Mesenchymal stem cell (in vitro differentiated cells and primary cell): Measurements from ENCODE around the gene LRP4.

ENCODE experiments used
- DNase-seq: peaks from one replicate; pipeline ENCODE4 v3.0.0-alpha.2; 2013
- H2AFZ ChIP-seq: one replicate; pipeline ENCODE4 v1.6.1; 2013; ENCODE audit warnings: low read depth, mild to moderate bottlenecking, control low read depth, inconsistent platforms, low read length, moderate library complexity
- H2AK5ac ChIP-seq: 2 replicates; pipeline ENCODE4 v1.6.1; 2013; ENCODE audit warnings: low read length, moderate library complexity, mild to moderate bottlenecking, inconsistent platforms; ENCODE audit not compliant: severe bottlenecking
- H2BK120ac ChIP-seq: one replicate; pipeline ENCODE4 v1.6.1; 2013; ENCODE audit warnings: low read depth, mild to moderate bottlenecking, inconsistent platforms, low read length, moderate library complexity
- H2BK12ac ChIP-seq, 2 experiments: one replicate each; pipeline ENCODE4 v1.6.1; 2013; ENCODE audit warnings: inconsistent platforms in 2 of 2, low read length in 2 of 2, mild to moderate bottlenecking in 2 of 2, moderate library complexity in 2 of 2, control low read depth in 1 of 2
- H2BK15ac ChIP-seq: one replicate; pipeline ENCODE4 v1.6.1; 2013; ENCODE audit warnings: mild to moderate bottlenecking, low read depth, inconsistent platforms; ENCODE audit not compliant: poor library complexity, severe bottlenecking
- H2BK5ac ChIP-seq: 2 replicates; pipeline ENCODE4 v1.6.1; 2013; ENCODE audit warnings: low read depth, mild to moderate bottlenecking, low read length, control low read depth, inconsistent platforms; ENCODE audit not compliant: poor library complexity, severe bottlenecking
- H3K14ac ChIP-seq, 2 experiments: one replicate each; pipeline ENCODE4 v1.6.1; 2013; ENCODE audit warnings: inconsistent platforms in 2 of 2, low read length in 2 of 2, control low read depth in 1 of 2, mild to moderate bottlenecking in 1 of 2, moderate library complexity in 1 of 2
- H3K18ac ChIP-seq, 2 experiments: one replicate each; pipeline ENCODE4 v1.6.1; 2013; ENCODE audit warnings: inconsistent platforms in 2 of 2, low read length in 2 of 2, control low read depth in 1 of 2, low read depth in 1 of 2, mild to moderate bottlenecking in 1 of 2
- H3K23ac ChIP-seq, 2 experiments: one replicate each; pipeline ENCODE4 v1.6.1; 2013; ENCODE audit warnings: inconsistent platforms in 2 of 2, low read length in 2 of 2, mild to moderate bottlenecking in 2 of 2, moderate library complexity in 2 of 2, control low read depth in 1 of 2
- H3K27ac ChIP-seq: 2 replicates; pipeline ENCODE4 v1.5.1; 2013; ENCODE audit warnings: mild to moderate bottlenecking, moderate library complexity, low read length, control low read depth, inconsistent platforms; ENCODE audit not compliant: poor library complexity, severe bottlenecking
- H3K27me3 ChIP-seq, 2 experiments: 2 replicates each; pipeline versions ENCODE4 v1.6.1 to v1.7.0; 2013; ENCODE audit warnings: low read length in 2 of 2, mild to moderate bottlenecking in 2 of 2, moderate library complexity in 2 of 2, control low read depth in 1 of 2, inconsistent platforms in 1 of 2; ENCODE audit not compliant: control insufficient read depth in 1 of 2, insufficient read depth in 1 of 2
- H3K36me3 ChIP-seq, 2 experiments: 2 replicates each; pipeline versions ENCODE4 v1.6.1 to v1.7.0; 2013; ENCODE audit warnings: low read length in 2 of 2, control low read depth in 1 of 2, inconsistent platforms in 1 of 2, low read depth in 1 of 2, mild to moderate bottlenecking in 1 of 2; ENCODE audit not compliant: insufficient read depth in 2 of 2, control insufficient read depth in 1 of 2
- H3K4ac ChIP-seq, 2 experiments: one replicate each; pipeline ENCODE4 v1.6.1; 2013; ENCODE audit warnings: inconsistent platforms in 2 of 2, low read length in 2 of 2, mild to moderate bottlenecking in 2 of 2, moderate library complexity in 2 of 2, control low read depth in 1 of 2, low read depth in 1 of 2
- H3K4me1 ChIP-seq: 2 replicates; pipeline ENCODE4 v1.6.1; 2013; ENCODE audit warnings: low read depth, low read length, control low read depth; ENCODE audit not compliant: control insufficient read depth, insufficient read depth
- H3K4me2 ChIP-seq: 2 replicates; pipeline ENCODE4 v1.6.1; 2013; ENCODE audit warnings: low read length, mild to moderate bottlenecking, inconsistent platforms; ENCODE audit not compliant: poor library complexity, severe bottlenecking
- H3K4me3 ChIP-seq, 2 experiments: 2 replicates each; pipeline versions ENCODE4 v1.5.1 to v1.7.0; 2013; ENCODE audit warnings: low read length in 2 of 2, mild to moderate bottlenecking in 2 of 2, control low read depth in 1 of 2, low read depth in 1 of 2; ENCODE audit not compliant: insufficient read depth in 1 of 2
- H3K79me1 ChIP-seq: replicated peaks from 2 replicates; pipeline ENCODE4 v1.6.1; 2013; ENCODE audit warnings: mild to moderate bottlenecking, control low read depth, low read length, inconsistent platforms; ENCODE audit not compliant: poor library complexity, severe bottlenecking
- H3K9ac ChIP-seq: 2 replicates; pipeline ENCODE4 v1.7.0; 2013; ENCODE audit warnings: mild to moderate bottlenecking, low read length, moderate library complexity
- H3K9me3 ChIP-seq: 2 replicates; pipeline ENCODE4 v1.7.0; 2013; ENCODE audit warnings: mild to moderate bottlenecking, low read length; ENCODE audit not compliant: control insufficient read depth
- H4K8ac ChIP-seq: one replicate; pipeline ENCODE4 v1.6.1; 2013; ENCODE audit warnings: inconsistent platforms, mild to moderate bottlenecking, low read length, moderate library complexity
- H4K91ac ChIP-seq: one replicate; pipeline ENCODE4 v1.6.1; 2013; ENCODE audit warnings: mild to moderate bottlenecking, low read length, inconsistent platforms
- WGBS: methylation state at CpG from one replicate; pipeline ENCODE4 v1.1.7; 2013; ENCODE audit warnings: mixed read lengths; 5-methylcytosine and 5-hydroxymethylcytosine counted together

The LRP4 gene

DNA sequence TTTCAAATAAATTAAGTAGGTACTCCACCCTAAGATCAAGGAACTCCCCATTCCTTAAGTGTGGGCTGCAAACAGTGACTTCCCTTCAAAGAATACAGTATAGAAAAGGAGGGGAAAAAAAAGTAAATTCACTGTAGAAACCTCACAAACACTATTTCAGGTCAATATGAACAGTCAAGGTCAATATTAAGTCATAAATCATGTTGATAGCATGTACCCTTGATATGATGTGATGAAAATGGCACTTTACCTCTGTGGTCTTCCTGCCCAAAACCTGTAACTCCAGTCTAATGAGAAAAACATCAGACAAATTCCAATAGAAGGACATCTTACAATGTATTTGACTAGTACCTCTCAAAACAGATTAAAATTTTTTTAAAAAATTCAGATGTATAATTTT lies 80.5 kb downstream of the LRP4 start:
- Histone ChIP-seq H3K9me3 (no peaks in the 10 kb centered on the region), H2AFZ (no peak overlapping the region), H3K9ac (no peak overlapping the region), H2BK12ac (no peak overlapping the region), H2BK15ac (no peak overlapping the region), H3K4me1 (peaks cover 1% of the 10 kb centered on the region), H3K4ac (no peak overlapping the region), H4K91ac (no peak overlapping the region), H3K14ac (no peak overlapping the region), H3K27ac (no peak overlapping the region), H3K27me3 (no peaks in the 10 kb centered on the region), H3K79me1 (no peaks in the 10 kb centered on the region), H2BK120ac (no peak overlapping the region), H3K4me2 (no peak overlapping the region), H3K18ac (no peak overlapping the region), H3K36me3 (no peaks in the 10 kb centered on the region), H2AK5ac (no peak overlapping the region), H4K8ac (no peak overlapping the region), H3K23ac (no peak overlapping the region), H2BK5ac (no peak overlapping the region), H3K4me3 (no peak overlapping the region)
- no peak for DNase-seq

DNA sequence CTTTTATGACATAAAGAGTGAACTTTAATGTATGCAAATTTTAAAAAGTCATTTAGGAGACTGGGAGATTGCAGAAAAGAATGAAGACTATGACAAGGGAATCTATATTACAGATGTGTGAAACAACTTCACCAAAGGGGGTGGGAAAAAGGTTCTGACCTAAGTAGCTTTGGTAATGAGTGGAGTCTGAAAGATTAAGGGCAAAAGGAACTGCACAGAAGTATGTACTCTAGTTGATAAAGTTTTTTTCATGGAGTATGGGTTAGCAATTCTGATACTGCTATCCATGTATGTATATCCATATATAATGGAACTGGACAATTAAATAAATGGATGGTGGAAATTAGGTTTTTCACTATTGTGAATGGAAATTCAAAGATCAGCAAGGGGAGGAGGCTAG lies 81.5 kb downstream of the LRP4 start:
- no peak overlapping the region for H3K27ac ChIP-seq
- no peak overlapping the region for H2BK120ac ChIP-seq
- H2AK5ac ChIP-seq, result no peak overlapping the region
- no peak overlapping the region for H4K91ac ChIP-seq
- DNase-seq, result no peak
- no peak overlapping the region for H3K4me2 ChIP-seq
- H3K9ac ChIP-seq, result no peak overlapping the region
- H3K4me1 ChIP-seq, result peaks cover 1% of the 10 kb centered on the region
- no peak overlapping the region for H2AFZ ChIP-seq
- no peak overlapping the region for H3K14ac ChIP-seq
- H3K79me1 ChIP-seq, result no peaks in the 10 kb centered on the region
- H3K4ac ChIP-seq, result no peak overlapping the region
- H3K27me3 ChIP-seq, result no peaks in the 10 kb centered on the region
- H3K23ac ChIP-seq, result no peak overlapping the region
- H4K8ac ChIP-seq, result no peak overlapping the region
- H3K9me3 ChIP-seq, result no peaks in the 10 kb centered on the region
- H3K36me3 ChIP-seq, result no peaks in the 10 kb centered on the region
- H3K4me3 ChIP-seq, result no peak overlapping the region
- no peak overlapping the region for H2BK15ac ChIP-seq
- H3K18ac ChIP-seq, result no peak overlapping the region
- H2BK12ac ChIP-seq, result no peak overlapping the region
- no peak overlapping the region for H2BK5ac ChIP-seq

DNA sequence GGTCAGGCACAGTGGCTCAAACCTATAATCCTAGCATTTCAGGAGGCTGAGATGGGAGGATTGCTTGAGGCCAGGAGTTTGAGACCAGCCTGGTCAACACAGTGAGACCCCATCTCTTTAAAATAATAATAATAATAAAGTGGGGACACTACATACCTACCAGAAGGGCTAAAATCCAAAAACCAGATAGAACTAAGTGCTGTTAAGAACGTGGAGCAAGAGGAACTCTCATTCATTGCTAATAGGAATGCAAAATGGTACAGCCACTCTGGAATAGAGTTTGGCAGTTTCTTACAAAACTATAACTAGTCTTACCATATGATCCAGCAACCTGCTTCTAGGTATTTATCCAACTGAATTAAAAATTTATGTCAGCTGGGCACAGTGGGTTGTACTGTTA lies 81.9 kb downstream of the LRP4 start:
- H3K9ac ChIP-seq, result no peak overlapping the region
- H3K18ac ChIP-seq, result no peak overlapping the region
- H3K36me3 ChIP-seq, result no peaks in the 10 kb centered on the region
- peaks cover 1% of the 10 kb centered on the region for H3K4me1 ChIP-seq
- H2AFZ ChIP-seq, result no peak overlapping the region
- H3K4ac ChIP-seq, result no peak overlapping the region
- DNase-seq, result no peak
- H4K8ac ChIP-seq, result no peak overlapping the region
- H3K4me2 ChIP-seq, result no peak overlapping the region
- H2BK15ac ChIP-seq, result no peak overlapping the region
- H3K14ac ChIP-seq, result no peak overlapping the region
- no peak overlapping the region for H2BK12ac ChIP-seq
- no peak overlapping the region for H2BK120ac ChIP-seq
- no peak overlapping the region for H3K27ac ChIP-seq
- 100% methylated on average over 1 of the region's 1 CpG for WGBS
- H3K9me3 ChIP-seq, result no peaks in the 10 kb centered on the region
- no peaks in the 10 kb centered on the region for H3K27me3 ChIP-seq
- H2AK5ac ChIP-seq, result no peak overlapping the region
- no peak overlapping the region for H2BK5ac ChIP-seq
- no peak overlapping the region for H3K4me3 ChIP-seq
- no peak overlapping the region for H4K91ac ChIP-seq
- no peaks in the 10 kb centered on the region for H3K79me1 ChIP-seq
- no peak overlapping the region for H3K23ac ChIP-seq

DNA sequence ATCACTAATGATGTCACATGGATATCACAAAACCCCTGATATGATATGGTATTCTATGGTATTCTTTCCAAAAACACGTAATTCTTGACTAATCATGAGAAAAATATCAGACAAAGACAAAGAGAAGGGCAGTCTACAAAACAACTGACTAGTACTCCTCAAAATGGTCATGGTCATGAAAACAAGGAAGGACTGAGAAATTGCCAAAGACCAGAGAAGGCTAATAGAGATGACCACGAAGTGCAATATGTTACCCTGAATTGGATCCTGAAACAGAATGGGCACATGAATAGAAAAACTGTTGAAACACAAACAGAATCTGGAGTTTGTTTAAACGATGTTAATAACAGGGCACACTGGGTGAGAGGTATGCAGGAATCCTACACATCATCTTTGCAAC lies 82.5 kb downstream of the LRP4 start:
- DNase-seq, result no peak
- Histone ChIP-seq H2AFZ (no peak overlapping the region), H3K79me1 (no peaks in the 10 kb centered on the region), H3K4me3 (no peak overlapping the region), H3K23ac (no peak overlapping the region), H2BK5ac (no peak overlapping the region), H4K91ac (no peak overlapping the region), H3K27me3 (no peaks in the 10 kb centered on the region), H3K14ac (no peak overlapping the region), H2AK5ac (no peak overlapping the region), H3K4ac (no peak overlapping the region), H2BK120ac (no peak overlapping the region), H3K18ac (no peak overlapping the region), H3K9ac (no peak overlapping the region), H3K4me2 (no peak overlapping the region), H2BK12ac (no peak overlapping the region), H3K4me1 (peaks cover 1% of the 10 kb centered on the region), H3K27ac (no peak overlapping the region), H2BK15ac (no peak overlapping the region), H3K36me3 (no peaks in the 10 kb centered on the region), H3K9me3 (no peaks in the 10 kb centered on the region), H4K8ac (no peak overlapping the region)
- WGBS, result 14% methylated on average over 1 of the region's 3 CpGs
